ENCODE measurements around the gene ENPP6.

ENPP6 gene

GRCh38 chr4:184167576-184167975 lies 50.1 kb downstream of the ENPP6 start:
- Histone ChIP-seq H3K9me2 (replicated peaks; ENCODE audit: low read depth, low read length) (no peaks in the 10 kb centered on the region), H3K4me2 (ENCODE audit: low read depth, low read length, poor library complexity, severe bottlenecking) (no peak overlapping the region), H3K79me2 (ENCODE audit: insufficient read depth, low read length) (no peaks in the 10 kb centered on the region), H2AFZ (ENCODE audit: low read length) (no peak overlapping the region), H3K9ac (ENCODE audit: low read depth, low read length, poor library complexity, severe bottlenecking) (no peak overlapping the region), H3K9me3 (ENCODE audit: insufficient read depth, low read depth, low read length) (no peaks in the 10 kb centered on the region), H3K4me3 (ENCODE audit: low read length, poor library complexity, severe bottlenecking) (no peak overlapping the region), H3K4me1 (ENCODE audit: insufficient read depth, low read length, poor library complexity, severe bottlenecking) (no peaks in the 10 kb centered on the region), H4K20me1 (ENCODE audit: insufficient read depth, low read length, poor library complexity, severe bottlenecking) (no peaks in the 10 kb centered on the region), H3K36me3 (ENCODE audit: insufficient read depth, low read length) (no peaks in the 10 kb centered on the region), H3F3A (ENCODE audit: low read depth) (no peaks in the 10 kb centered on the region), H3K27me3 (ENCODE audit: insufficient read depth, low read length, poor library complexity, severe bottlenecking) (no peaks in the 10 kb centered on the region)
- TF ChIP-seq EZH2phosphoT487 (IDR thresholded peaks at IDR 0.05; ENCODE audit: borderline replicate concordance) (no peak), CTCF (conservative IDR thresholded peaks at IDR 0.05; ENCODE audit: low read length) (no peak)

- Histone ChIP-seq H3F3A (ENCODE audit: low read depth) (no peaks in the 10 kb centered on the region), H3K27me3 (ENCODE audit: insufficient read depth, low read length, poor library complexity, severe bottlenecking) (no peaks in the 10 kb centered on the region), H3K4me2 (ENCODE audit: low read depth, low read length, poor library complexity, severe bottlenecking) (no peak overlapping the region), H2AFZ (ENCODE audit: low read length) (no peak overlapping the region), H3K4me3 (ENCODE audit: low read length, poor library complexity, severe bottlenecking) (no peak overlapping the region), H3K9me3 (ENCODE audit: insufficient read depth, low read depth, low read length) (no peaks in the 10 kb centered on the region), H3K4me1 (ENCODE audit: insufficient read depth, low read length, poor library complexity, severe bottlenecking) (no peaks in the 10 kb centered on the region), H3K9me2 (replicated peaks; ENCODE audit: low read depth, low read length) (no peaks in the 10 kb centered on the region), H4K20me1 (ENCODE audit: insufficient read depth, low read length, poor library complexity, severe bottlenecking) (no peaks in the 10 kb centered on the region), H3K9ac (ENCODE audit: low read depth, low read length, poor library complexity, severe bottlenecking) (no peak overlapping the region), H3K79me2 (ENCODE audit: insufficient read depth, low read length) (no peaks in the 10 kb centered on the region), H3K36me3 (ENCODE audit: insufficient read depth, low read length) (no peaks in the 10 kb centered on the region)
- TF ChIP-seq EZH2phosphoT487 (IDR thresholded peaks at IDR 0.05; ENCODE audit: borderline replicate concordance) (no peak), CTCF (conservative IDR thresholded peaks at IDR 0.05; ENCODE audit: low read length) (no peak)
These were observed 50.9 kb downstream of the ENPP6 start for GRCh38 chr4:184166736-184167135.

- no peak for TF ChIP-seq CTCF (conservative IDR thresholded peaks at IDR 0.05; ENCODE audit: low read length)
- TF ChIP-seq EZH2phosphoT487 (IDR thresholded peaks at IDR 0.05; ENCODE audit: borderline replicate concordance): no peak
- no peak overlapping the region for H3K4me2 ChIP-seq (ENCODE audit: low read depth, low read length, poor library complexity, severe bottlenecking)
These were observed 52.4 kb downstream of the ENPP6 start for GRCh38 chr4:184165291-184165690.

More at GRCh38 chr4:184165291-184165690, 52.4 kb downstream of the ENPP6 start:
- H2AFZ ChIP-seq (ENCODE audit: low read length): no peak overlapping the region
- no peaks in the 10 kb centered on the region for H3F3A ChIP-seq (ENCODE audit: low read depth)
- H3K4me3 ChIP-seq (ENCODE audit: low read length, poor library complexity, severe bottlenecking): no peak overlapping the region
- H3K9ac ChIP-seq (ENCODE audit: low read depth, low read length, poor library complexity, severe bottlenecking): no peak overlapping the region
- no peaks in the 10 kb centered on the region for H3K9me3 ChIP-seq (ENCODE audit: insufficient read depth, low read depth, low read length)
- H3K9me2 ChIP-seq (replicated peaks; ENCODE audit: low read depth, low read length): no peaks in the 10 kb centered on the region
- H3K36me3 ChIP-seq (ENCODE audit: insufficient read depth, low read length): no peaks in the 10 kb centered on the region
- H3K27me3 ChIP-seq (ENCODE audit: insufficient read depth, low read length, poor library complexity, severe bottlenecking): no peaks in the 10 kb centered on the region
- no peaks in the 10 kb centered on the region for H3K79me2 ChIP-seq (ENCODE audit: insufficient read depth, low read length)
- no peaks in the 10 kb centered on the region for H3K4me1 ChIP-seq (ENCODE audit: insufficient read depth, low read length, poor library complexity, severe bottlenecking)
- no peaks in the 10 kb centered on the region for H4K20me1 ChIP-seq (ENCODE audit: insufficient read depth, low read length, poor library complexity, severe bottlenecking)
